H1 (cell line): ENCODE results near the gene ZNF512. TPM values are rescaled to one million over a fixed set of nuclear protein-coding genes. Genes with fewer than 3 reads are reported as not detected.

ENCODE experiments used
- CTCF ChIA-PET: fragments of 300-600 bp; sonication (Branson Sonifier 250); formaldehyde crosslinking; loops from one replicate; lab custom pipeline; 2021; ENCODE audit not compliant: partially characterized antibody; lab: Charles Lee
- POLR2A ChIA-PET: fragments of 300-600 bp; sonication (Branson Sonifier 250); formaldehyde crosslinking; loops from one replicate; lab custom pipeline; 2021; ENCODE audit warnings: inconsistent platforms; ENCODE audit not compliant: partially characterized antibody; lab: Charles Lee
- DNase-seq, 2 experiments: peaks; one replicate each; pipeline versions ENCODE4 v3.0.0 to v3.0.0-alpha.2; 2010 to 2022; ENCODE audit warnings: low spot score in 2 of 2, low read depth in 1 of 2, mixed read lengths in 1 of 2
- FAIRE-seq: peaks from 2 replicates; lab custom pipeline; 2011; peaks lifted over from hg19 to GRCh38; lab: Jason Lieb, UNC
- H2AFZ ChIP-seq: 2 replicates; pipeline ENCODE4 v1.8.1; 2012; ENCODE audit warnings: low read length, inconsistent platforms
- H2AK5ac ChIP-seq: 2 replicates; pipeline ENCODE4 v1.6.1; 2013; ENCODE audit warnings: low read depth, low read length
- H2BK120ac ChIP-seq: replicated peaks from 2 replicates; pipeline ENCODE3; 2013; ENCODE audit warnings: low read depth, low read length, inconsistent platforms
- H2BK12ac ChIP-seq: 2 replicates; pipeline ENCODE4 v1.6.1; 2013; ENCODE audit warnings: low read depth, low read length
- H2BK15ac ChIP-seq: 2 replicates; pipeline ENCODE4 v1.6.1; 2013; ENCODE audit warnings: low read length
- H2BK20ac ChIP-seq: 2 replicates; pipeline ENCODE4 v1.6.1; 2013; ENCODE audit warnings: low read length
- H2BK5ac ChIP-seq: 2 replicates; pipeline ENCODE4 v1.6.1; 2013; ENCODE audit warnings: low read depth, low read length
- H3K14ac ChIP-seq: 2 replicates; pipeline ENCODE4 v1.6.1; 2013; ENCODE audit warnings: inconsistent platforms; ENCODE audit not compliant: insufficient read length
- H3K18ac ChIP-seq: 2 replicates; pipeline ENCODE4 v1.6.1; 2013; ENCODE audit warnings: low read length; ENCODE audit errors: extremely low read depth
- H3K23ac ChIP-seq: 2 replicates; pipeline ENCODE4 v1.6.1; 2013; ENCODE audit warnings: inconsistent platforms; ENCODE audit not compliant: insufficient read length
- H3K23me2 ChIP-seq: 2 replicates; pipeline ENCODE4 v1.6.1; 2013; ENCODE audit warnings: low read depth, low read length
- H3K27ac ChIP-seq: 2 replicates; pipeline ENCODE4 v1.6.1; 2011; ENCODE audit warnings: low read depth, low read length, inconsistent platforms
- H3K27me3 ChIP-seq, 4 experiments: replicated peaks in 1 of 4; 1 replicate in 1 of 4; 2 replicates in 3 of 4; pipeline versions ENCODE4 v1.6.1 to v1.8.1; 2011 to 2013; ENCODE audit warnings: low read length in 3 of 4, mild to moderate bottlenecking in 3 of 4, inconsistent platforms in 2 of 4, mixed read lengths in 2 of 4, moderate library complexity in 1 of 4; ENCODE audit not compliant: control insufficient read depth in 3 of 4, insufficient read depth in 3 of 4; ENCODE audit errors: extremely low read depth in 1 of 4
- H3K36me3 ChIP-seq, 4 experiments: 2 replicates each; pipeline versions ENCODE4 v1.6.1 to v1.8.1; 2011 to 2013; ENCODE audit warnings: mild to moderate bottlenecking in 4 of 4, low read length in 3 of 4, moderate library complexity in 2 of 4, control low read depth in 1 of 4, inconsistent platforms in 1 of 4; ENCODE audit not compliant: insufficient read depth in 4 of 4, control insufficient read depth in 2 of 4
- H3K4ac ChIP-seq: replicated peaks from 2 replicates; pipeline ENCODE3; 2013; ENCODE audit warnings: low read length, low read depth, mixed read lengths, inconsistent platforms; ENCODE audit not compliant: insufficient read length
- H3K4me1 ChIP-seq, 4 experiments: replicated peaks in 1 of 4; 1 replicate in 1 of 4; 2 replicates in 3 of 4; pipeline versions ENCODE4 v1.6.1 to v1.8.1; 2011 to 2013; ENCODE audit warnings: low read length in 3 of 4, inconsistent platforms in 2 of 4, mixed read lengths in 1 of 4; ENCODE audit not compliant: insufficient read depth in 4 of 4, control insufficient read depth in 3 of 4
- H3K4me2 ChIP-seq, 2 experiments: 2 replicates each; pipeline versions ENCODE4 v1.6.1 to v1.8.1; 2011 to 2013; ENCODE audit warnings: low read depth in 2 of 2, low read length in 2 of 2, control low read depth in 1 of 2, inconsistent platforms in 1 of 2, mild to moderate bottlenecking in 1 of 2; ENCODE audit not compliant: insufficient read depth in 1 of 2
- H3K4me3 ChIP-seq, 4 experiments: fragments of 200-600, 300-600 bp in 1 of 4; sonication (generic), shearing (Covaris generic), sonication (Bioruptor Twin) in 1 of 4; 2 replicates each; pipeline versions ENCODE4 v1.5.1 to v1.8.1; 2011 to 2016; ENCODE audit warnings: low read length in 4 of 4, low read depth in 3 of 4, control low read depth in 2 of 4, inconsistent platforms in 2 of 4, mild to moderate bottlenecking in 2 of 4, mixed read lengths in 1 of 4, moderate library complexity in 1 of 4; ENCODE audit not compliant: insufficient read depth in 2 of 4; ENCODE audit errors: extremely low read depth in 1 of 4
- H3K56ac ChIP-seq: replicated peaks from 2 replicates; pipeline ENCODE3; 2013; ENCODE audit warnings: low read depth, mild to moderate bottlenecking, mixed read lengths, low read length, inconsistent platforms; ENCODE audit not compliant: insufficient read length
- H3K79me1 ChIP-seq: 2 replicates; pipeline ENCODE4 v1.6.1; 2013; ENCODE audit warnings: low read depth, low read length, control low read depth
- H3K79me2 ChIP-seq, 2 experiments: 2 replicates each; pipeline versions ENCODE4 v1.6.1 to v1.8.1; 2012 to 2013; ENCODE audit warnings: low read length in 2 of 2, mild to moderate bottlenecking in 2 of 2, inconsistent platforms in 1 of 2; ENCODE audit not compliant: insufficient read depth in 2 of 2, control insufficient read depth in 1 of 2
- H3K9ac ChIP-seq, 4 experiments: replicated peaks in 1 of 4; 1 replicate in 1 of 4; 2 replicates in 3 of 4; pipeline versions ENCODE4 v1.6.1 to v1.8.1; 2011 to 2013; ENCODE audit warnings: low read depth in 3 of 4, low read length in 3 of 4, control low read depth in 2 of 4, mild to moderate bottlenecking in 2 of 4, moderate library complexity in 2 of 4, inconsistent platforms in 1 of 4; ENCODE audit errors: extremely low read depth in 1 of 4
- H3K9me3 ChIP-seq, 2 experiments: 2 replicates each; pipeline versions ENCODE4 v1.6.1 to v1.8.1; 2012 to 2013; ENCODE audit warnings: mild to moderate bottlenecking in 2 of 2, moderate library complexity in 2 of 2, control low read depth in 1 of 2, inconsistent platforms in 1 of 2, low read depth in 1 of 2, low read length in 1 of 2, mixed read lengths in 1 of 2; ENCODE audit not compliant: insufficient read depth in 2 of 2
- H4K20me1 ChIP-seq, 2 experiments: replicated peaks in 1 of 2; 2 replicates each; pipeline versions ENCODE3 to v1.8.1; 2011 to 2013; ENCODE audit warnings: inconsistent platforms in 2 of 2, low read length in 2 of 2, mild to moderate bottlenecking in 1 of 2; ENCODE audit not compliant: insufficient read depth in 2 of 2, control insufficient read depth in 1 of 2
- H4K5ac ChIP-seq: 2 replicates; pipeline ENCODE4 v1.6.1; 2013; ENCODE audit warnings: low read length, low read depth, mixed read lengths, inconsistent platforms; ENCODE audit not compliant: insufficient read length
- H4K8ac ChIP-seq: 2 replicates; pipeline ENCODE4 v1.8.0; 2013; ENCODE audit warnings: mild to moderate bottlenecking, moderate library complexity, low read length, inconsistent platforms; ENCODE audit not compliant: insufficient read depth; ENCODE audit errors: extremely low read depth
- H4K91ac ChIP-seq: replicated peaks from 2 replicates; pipeline ENCODE3; 2013; ENCODE audit warnings: low read length, mixed read lengths, inconsistent platforms; ENCODE audit not compliant: insufficient read length
- BCL11A ChIP-seq, 2 experiments: IDR thresholded peaks; one replicate each; pipeline ENCODE4 v1.6.1; 2011; ENCODE audit warnings: low read depth in 2 of 2, low read length in 2 of 2, mild to moderate bottlenecking in 2 of 2
- CREB1 ChIP-seq: IDR thresholded peaks from 2 replicates; pipeline ENCODE4 v1.6.1; 2012; ENCODE audit warnings: inconsistent platforms
- EP300 ChIP-seq, 2 experiments: IDR thresholded peaks; 1 replicate in 1 of 2; 2 replicates in 1 of 2; pipeline ENCODE4 v1.6.1; 2011 to 2012; ENCODE audit warnings: low read depth in 2 of 2, low read length in 2 of 2, mild to moderate bottlenecking in 2 of 2, borderline replicate concordance in 1 of 2, inconsistent platforms in 1 of 2, moderate library complexity in 1 of 2
- EZH2 ChIP-seq: fragments of 200-600 bp; sonication (generic); IDR thresholded peaks from 2 replicates; pipeline ENCODE4 v1.7.1; 2012; ENCODE audit warnings: low read depth, mild to moderate bottlenecking, moderate library complexity, low read length, inconsistent platforms; ENCODE audit not compliant: severe bottlenecking
- FOSL1 ChIP-seq: IDR thresholded peaks from 2 replicates; pipeline ENCODE4 v1.6.1; 2011; ENCODE audit warnings: mild to moderate bottlenecking, low read depth, low read length, moderate library complexity; ENCODE audit not compliant: insufficient read depth
- HDAC6 ChIP-seq: IDR thresholded peaks from one replicate; pipeline ENCODE4 v1.7.1; 2012; ENCODE audit warnings: low read depth, mild to moderate bottlenecking, inconsistent platforms, low read length, moderate library complexity
- PHF8 ChIP-seq: fragments of 200-600 bp; sonication (generic); conservative IDR thresholded peaks from 2 replicates; pipeline ENCODE4 v1.7.1; 2012; ENCODE audit warnings: low read depth, mild to moderate bottlenecking, inconsistent platforms, low read length, moderate library complexity
- POLR2AphosphoS5 ChIP-seq: IDR thresholded peaks from 2 replicates; pipeline ENCODE4 v1.6.1; 2011; ENCODE audit warnings: low read depth, low read length
- RFX5 ChIP-seq: IDR thresholded peaks from 2 replicates; pipeline ENCODE4 v1.6.1; 2011; ENCODE audit warnings: low read depth, low read length, improper control_type of control experiment, borderline replicate concordance
- SP1 ChIP-seq: IDR thresholded peaks from 2 replicates; pipeline ENCODE4 v1.6.1; 2011; ENCODE audit warnings: low read depth, low read length
- SRF ChIP-seq: IDR thresholded peaks from 2 replicates; pipeline ENCODE4 v1.6.1; 2011; ENCODE audit warnings: mild to moderate bottlenecking, low read depth, low read length, moderate library complexity
- WGBS, 2 experiments: shearing (Covaris generic) in 1 of 2; methylation state at CpG; one replicate each; pipeline versions ENCODE4 v1.1.6 to v1.1.7; 2013 to 2015; ENCODE audit warnings: low lambda C conversion rate in 2 of 2, mixed read lengths in 2 of 2, inconsistent platforms in 1 of 2, low coverage in 1 of 2, missing lambda C conversion rate in 1 of 2; ENCODE audit not compliant: insufficient replicate concordance in 2 of 2, insufficient coverage in 1 of 2, insufficient read length in 1 of 2; ENCODE audit errors: extremely low coverage in 1 of 2, missing lambda C conversion rate in 1 of 2; 5-methylcytosine and 5-hydroxymethylcytosine counted together
- polyA plus RNA-seq, 7 experiments: library from polyadenylated mRNA; depleted of rRNA in 3 of 7; stranded (reverse) in 5 of 7; unstranded in 2 of 7; fragments of >200 nt in 5 of 7; fragments of 200-250 nt in 2 of 7; gene quantifications; 1 replicate in 5 of 7; 2 replicates in 1 of 7; 4 replicates in 1 of 7; pipeline versions ENCODE4 v1.2.1 to v1.2.3, GENCODE V29; 2011 to 2013; ENCODE audit warnings: missing spikeins in 2 of 7, mixed read lengths in 2 of 7
- total RNA-seq: library from RNA; stranded (reverse); fragmentation: NEBNext Ultra II Directional; extraction: Animal tissue kit (Norgen Biotek cat#: 25700); gene quantifications from 2 replicates; pipeline ENCODE4 v1.2.1, GENCODE V29; 2021
- TF ChIP-seq, protein P1 (sequence below): IDR thresholded peaks from 2 replicates; pipeline ENCODE4 v1.6.1; 2011; ENCODE audit warnings: low read depth, mild to moderate bottlenecking, low read length; ENCODE audit not compliant: insufficient read depth
- TF ChIP-seq, protein P2 (sequence below): IDR thresholded peaks from 2 replicates; pipeline ENCODE4 v1.6.1; 2011; ENCODE audit warnings: low read length, improper control_type of control experiment

The ZNF512 gene
- total and polyA plus RNA-seq, 2 of the 8 experiments (the other 6 are each of a cell fraction or from before 2014, with no cell fraction given) = 17.6 to 37.9 TPM

DNA sequence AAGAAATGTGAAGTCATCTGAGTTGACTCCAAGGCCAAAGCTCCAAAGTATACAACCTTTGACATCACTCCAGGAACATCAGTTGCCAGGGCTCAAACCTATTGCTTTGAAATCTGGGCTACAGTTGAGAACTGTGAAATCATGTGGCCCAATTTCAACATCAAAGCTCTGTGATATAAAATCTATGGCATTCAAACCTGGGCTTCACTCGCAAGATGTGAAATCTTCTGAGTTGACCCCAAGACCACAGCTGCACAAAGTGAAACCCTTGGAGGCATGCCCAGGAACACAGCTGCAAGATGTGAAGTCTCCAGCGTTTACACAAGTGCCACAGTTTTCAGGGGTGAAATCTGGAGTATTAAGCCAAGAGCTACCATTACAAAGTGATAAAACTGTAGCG is 9.4 kb upstream of the ZNF512 start:
- Histone ChIP-seq H4K20me1 (no peaks in the 10 kb centered on the region), H2BK5ac (no peak overlapping the region), H3K23ac (no peak overlapping the region), H4K8ac (no peak overlapping the region), H3K27me3 (peaks cover 0 to 6% (median 1%) of the 10 kb centered on the region in 4 experiments; a peak in 2 of 7 replicates), H3K4me2 (no peak overlapping the region), H3K18ac (no peak overlapping the region), H3K9ac (no peak overlapping the region), H2AK5ac (no peak overlapping the region), H3K4ac (no peak overlapping the region), H3K56ac (no peak overlapping the region), H4K91ac (no peak overlapping the region), H3K4me1 (no peaks in the 10 kb centered on the region), H3K79me1 (no peaks in the 10 kb centered on the region), H2BK20ac (no peak overlapping the region), H2BK12ac (no peak overlapping the region), H3K4me3 (no peak overlapping the region), H3K79me2 (no peaks in the 10 kb centered on the region), H3K36me3 (no peaks in the 10 kb centered on the region), H3K23me2 (no peaks in the 10 kb centered on the region), H3K14ac (no peak overlapping the region), H2BK15ac (no peak overlapping the region), H2BK120ac (no peak overlapping the region), H3K9me3 (peaks cover 5 to 7% of the 10 kb centered on the region in 2 experiments; a peak in 1 of 4 replicates), H4K5ac (no peak overlapping the region), H3K27ac (no peak overlapping the region), H2AFZ (no peak overlapping the region)
- no peak for DNase-seq
- ChIA-PET POLR2A (no interaction called here), CTCF (no interaction called here)
- no peak for FAIRE-seq
- WGBS, 2 experiments = 86% methylated on average over 3 of the region's 3 CpGs; no CpG with 5 or more reads in 1 of the 2 experiments
- TF ChIP-seq SP1 (no peak), EZH2 (no peak), RFX5 (no peak), HDAC6 (no peak), FOSL1 (no peak), EP300 (IDR thresholded peaks at IDR 0.05; ENCODE audit: borderline replicate concordance in 1 of 2, low read depth in 2 of 2, low read length in 2 of 2) (no peak), BCL11A (IDR thresholded peaks at IDR 0.05; ENCODE audit: low read depth in 2 of 2, low read length in 2 of 2) (no peak), CREB1 (no peak), PHF8 (no peak), POLR2AphosphoS5 (no peak), SRF (no peak)
- TF ChIP-seq, protein P1, sequence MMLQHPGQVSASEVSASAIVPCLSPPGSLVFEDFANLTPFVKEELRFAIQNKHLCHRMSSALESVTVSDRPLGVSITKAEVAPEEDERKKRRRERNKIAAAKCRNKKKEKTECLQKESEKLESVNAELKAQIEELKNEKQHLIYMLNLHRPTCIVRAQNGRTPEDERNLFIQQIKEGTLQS = no peak
- TF ChIP-seq, protein P2, sequence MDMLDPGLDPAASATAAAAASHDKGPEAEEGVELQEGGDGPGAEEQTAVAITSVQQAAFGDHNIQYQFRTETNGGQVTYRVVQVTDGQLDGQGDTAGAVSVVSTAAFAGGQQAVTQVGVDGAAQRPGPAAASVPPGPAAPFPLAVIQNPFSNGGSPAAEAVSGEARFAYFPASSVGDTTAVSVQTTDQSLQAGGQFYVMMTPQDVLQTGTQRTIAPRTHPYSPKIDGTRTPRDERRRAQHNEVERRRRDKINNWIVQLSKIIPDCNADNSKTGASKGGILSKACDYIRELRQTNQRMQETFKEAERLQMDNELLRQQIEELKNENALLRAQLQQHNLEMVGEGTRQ = no peak
